Inflammatory macrophage treated with lipopolysaccharide for 1 hour (primary cell): Measurements from ENCODE around the gene BTN1A1.
A peak's percentile ranks its signal among the peaks of the same experiment; 100 is the strongest.
"Not testable (repeated sequence)": the region's sequence is repeated elsewhere in the genome, so short reads cannot be mapped to it uniquely, and the experiment has no call there.

Experiments
- DNase-seq, 2 donors: peaks; one replicate each; pipeline ENCODE4 v3.0.0-alpha.2; 2020 to 2022

BTN1A1 gene

GRCh38 chr6:26516481-26517427 lies 16.7 kb downstream of the BTN1A1 start:
- DNase-seq, result no peak

GRCh38 chr6:26519359-26519758 lies 19.3 kb downstream of the BTN1A1 start:
- no peak for DNase-seq

- DNase-seq, result peak in 1 of 2 donors; percentile 22
Observed at GRCh38 chr6:26520237-26520849, 20.2 kb downstream of the BTN1A1 start.

GRCh38 chr6:26520850-26521599 lies 20.9 kb downstream of the BTN1A1 start:
- peak; percentile 62 to 92 for DNase-seq

GRCh38 chr6:26521600-26522391 lies 21.7 kb downstream of the BTN1A1 start:
- peak; percentile 77 to 80 for DNase-seq

- not testable (repeated sequence) for DNase-seq
Observed at GRCh38 chr6:26522486-26523228, 22.6 kb downstream of the BTN1A1 start.

- not testable (repeated sequence) for DNase-seq
Observed at GRCh38 chr6:26524314-26524713, 24.2 kb downstream of the BTN1A1 start.

GRCh38 chr6:26524722-26525370 lies 24.7 kb downstream of the BTN1A1 start:
- DNase-seq, result peak in 1 of 2 donors; percentile 46

GRCh38 chr6:26525838-26526237 lies 25.7 kb downstream of the BTN1A1 start:
- peak; percentile 63 to 68 for DNase-seq

GRCh38 chr6:26526928-26527327 lies 26.8 kb downstream of the BTN1A1 start:
- no peak for DNase-seq

GRCh38 chr6:26530203-26530602 lies 30.1 kb downstream of the BTN1A1 start:
- DNase-seq, result no peak

GRCh38 chr6:26531897-26532296 lies 31.8 kb downstream of the BTN1A1 start:
- peak in 1 of 2 donors; percentile 23 for DNase-seq

- DNase-seq, result peak; percentile 82 to 99
Observed at GRCh38 chr6:26532699-26533531, 32.8 kb downstream of the BTN1A1 start.

GRCh38 chr6:26533532-26533931 lies 33.4 kb downstream of the BTN1A1 start:
- DNase-seq, result no peak

GRCh38 chr6:26534681-26535465 lies 34.8 kb downstream of the BTN1A1 start:
- DNase-seq, result no peak

- no peak for DNase-seq
Observed at GRCh38 chr6:26536571-26537159, 36.6 kb downstream of the BTN1A1 start.

GRCh38 chr6:26537160-26537845 lies 37.2 kb downstream of the BTN1A1 start:
- peak; percentile 86 to 87 for DNase-seq
